Adipocyte (in vitro differentiated cells): ENCODE data around the gene ZNF598.

ENCODE experiments used
- DNase-seq: peaks from one replicate; pipeline ENCODE4 v3.0.0-alpha.2; 2015; ENCODE audit warnings: low read depth
- H3K27me3 ChIP-seq: replicated peaks from 2 replicates; pipeline ENCODE4 v1.7.0; 2013; ENCODE audit warnings: mild to moderate bottlenecking, low read length, moderate library complexity; ENCODE audit not compliant: control insufficient read depth, insufficient read depth
- H3K36me3 ChIP-seq: 2 replicates; pipeline ENCODE4 v1.7.0; 2013; ENCODE audit warnings: low read length, mild to moderate bottlenecking, moderate library complexity; ENCODE audit not compliant: control insufficient read depth, insufficient read depth, severe bottlenecking
- H3K4me1 ChIP-seq: 2 replicates; pipeline ENCODE4 v1.7.0; 2013; ENCODE audit warnings: mild to moderate bottlenecking, low read length, moderate library complexity; ENCODE audit not compliant: control insufficient read depth, insufficient read depth
- H3K4me3 ChIP-seq: 2 replicates; pipeline ENCODE4 v1.7.0; 2013; ENCODE audit warnings: mild to moderate bottlenecking, low read length, moderate library complexity
- H3K9ac ChIP-seq: 2 replicates; pipeline ENCODE4 v1.7.0; 2013; ENCODE audit warnings: mild to moderate bottlenecking, low read length, moderate library complexity
- H3K9me3 ChIP-seq: 2 replicates; pipeline ENCODE4 v1.7.0; 2013; ENCODE audit warnings: mild to moderate bottlenecking, low read length, moderate library complexity; ENCODE audit not compliant: control insufficient read depth

ZNF598 gene

GRCh38 chr16:1991588-1991947 is 18.1 kb downstream of the ZNF598 start:
- Histone ChIP-seq H3K9ac (peak overlapping the region; percentile 56), H3K27me3 (peaks cover 18% of the 10 kb centered on the region), H3K4me1 (peaks cover 11% of the 10 kb centered on the region), H3K4me3 (peak overlapping the region; percentile 73), H3K36me3 (peaks cover 8% of the 10 kb centered on the region), H3K9me3 (no peaks in the 10 kb centered on the region)
- DNase-seq: no peak

GRCh38 chr16:1991135-1991551 is 18.5 kb downstream of the ZNF598 start:
- Histone ChIP-seq H3K4me1 (peaks cover 10% of the 10 kb centered on the region), H3K36me3 (peaks cover 12% of the 10 kb centered on the region), H3K4me3 (no peak overlapping the region), H3K9me3 (no peaks in the 10 kb centered on the region), H3K9ac (no peak overlapping the region), H3K27me3 (peaks cover 18% of the 10 kb centered on the region)
- no peak for DNase-seq

- Histone ChIP-seq H3K9ac (no peak overlapping the region), H3K9me3 (no peaks in the 10 kb centered on the region), H3K4me1 (peaks cover 10% of the 10 kb centered on the region), H3K4me3 (no peak overlapping the region), H3K36me3 (peaks cover 16% of the 10 kb centered on the region), H3K27me3 (peaks cover 18% of the 10 kb centered on the region)
- DNase-seq: peak; percentile 29
These were observed 19.1 kb downstream of the ZNF598 start for GRCh38 chr16:1990351-1991134.

GRCh38 chr16:1990101-1990350 is 19.6 kb downstream of the ZNF598 start:
- peaks cover 11% of the 10 kb centered on the region for H3K36me3 ChIP-seq
- peaks cover 18% of the 10 kb centered on the region for H3K27me3 ChIP-seq
- H3K4me3 ChIP-seq: no peak overlapping the region
- no peaks in the 10 kb centered on the region for H3K9me3 ChIP-seq
- no peak for DNase-seq
- H3K4me1 ChIP-seq: peaks cover 15% of the 10 kb centered on the region
- no peak overlapping the region for H3K9ac ChIP-seq

- Histone ChIP-seq H3K36me3 (peaks cover 11% of the 10 kb centered on the region), H3K27me3 (peaks cover 18% of the 10 kb centered on the region), H3K9ac (no peak within 1 kb of the TSS), H3K4me1 (peaks cover 20% of the 10 kb centered on the region), H3K9me3 (no peaks in the 10 kb centered on the region), H3K4me3 (no peak within 1 kb of the TSS)
- DNase-seq: peak; percentile 47
These were observed 20.2 kb downstream of the ZNF598 start, which contains the start of gene SYNGR3 for GRCh38 chr16:1989209-1990100. TSS of gene SYNGR3 (plus strand) at chr16:1989970. CDS start at chr16:1990103, 133 bp downstream.

- no peak for DNase-seq
- Histone ChIP-seq H3K36me3 (peaks cover 11% of the 10 kb centered on the region), H3K9ac (no peak overlapping the region), H3K4me3 (no peak overlapping the region), H3K9me3 (no peaks in the 10 kb centered on the region), H3K4me1 (peaks cover 16% of the 10 kb centered on the region), H3K27me3 (peaks cover 18% of the 10 kb centered on the region)
These were observed 22.4 kb downstream of the ZNF598 start for GRCh38 chr16:1987198-1987597.

GRCh38 chr16:1985466-1986150 is 24.0 kb downstream of the ZNF598 start:
- H3K4me1 ChIP-seq: peaks cover 10% of the 10 kb centered on the region
- H3K4me3 ChIP-seq: no peak overlapping the region
- no peak for DNase-seq
- no peaks in the 10 kb centered on the region for H3K9me3 ChIP-seq
- peak overlapping the region; percentile 78 for H3K9ac ChIP-seq
- H3K27me3 ChIP-seq: peaks cover 12% of the 10 kb centered on the region
- peaks cover 11% of the 10 kb centered on the region for H3K36me3 ChIP-seq

- Histone ChIP-seq H3K36me3 (peaks cover 11% of the 10 kb centered on the region), H3K27me3 (peaks cover 10% of the 10 kb centered on the region), H3K9me3 (no peaks in the 10 kb centered on the region), H3K9ac (peak overlapping the region; percentile 78), H3K4me3 (peak overlapping the region; percentile 76), H3K4me1 (peaks cover 12% of the 10 kb centered on the region)
- peak; percentile 51 for DNase-seq
These were observed 25.0 kb downstream of the ZNF598 start for GRCh38 chr16:1984347-1985225.

- Histone ChIP-seq H3K4me3 (peak within 1 kb of the TSS; percentile 76), H3K9ac (peak within 1 kb of the TSS; percentile 78), H3K27me3 (peaks cover 6% of the 10 kb centered on the region), H3K4me1 (peaks cover 15% of the 10 kb centered on the region), H3K9me3 (no peaks in the 10 kb centered on the region), H3K36me3 (peaks cover 13% of the 10 kb centered on the region)
- DNase-seq: peak; percentile 96
These were observed 25.9 kb downstream of the ZNF598 start, which contains the start of gene GFER for GRCh38 chr16:1983544-1984346. TSS of gene GFER (plus strand) at chr16:1984193. CDS start at chr16:1984219, 26 bp downstream.

- no peak for DNase-seq
- peak overlapping the region; percentile 78 for H3K9ac ChIP-seq
- peak overlapping the region; percentile 76 for H3K4me3 ChIP-seq
- peaks cover 6% of the 10 kb centered on the region for H3K27me3 ChIP-seq
- no peaks in the 10 kb centered on the region for H3K9me3 ChIP-seq
- H3K4me1 ChIP-seq: peaks cover 15% of the 10 kb centered on the region
- H3K36me3 ChIP-seq: peaks cover 19% of the 10 kb centered on the region
These were observed 26.6 kb downstream of the ZNF598 start for GRCh38 chr16:1982991-1983543.
